Measurements from ENCODE around the gene XKR7.

The XKR7 gene

DNA sequence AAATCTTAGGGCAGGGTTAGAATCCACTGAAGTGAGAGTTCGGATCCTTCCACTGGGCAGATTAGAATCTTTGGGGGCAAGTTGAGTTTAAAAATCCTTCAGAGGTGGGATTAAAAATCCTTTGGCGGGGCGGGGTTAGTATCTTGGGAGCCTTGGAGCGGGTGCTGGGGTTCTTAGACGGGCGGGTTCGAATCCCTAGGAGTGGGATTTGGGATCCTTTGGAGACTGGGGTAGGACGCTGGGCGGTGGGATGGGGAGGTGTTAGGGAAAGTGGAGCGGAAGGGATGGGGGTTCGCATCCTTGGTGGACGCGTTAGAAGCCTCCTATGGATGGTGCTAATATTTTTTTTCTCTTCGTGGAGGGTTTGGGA is 83.8 kb downstream of the XKR7 start:
- DNase-seq: no peak

DNA sequence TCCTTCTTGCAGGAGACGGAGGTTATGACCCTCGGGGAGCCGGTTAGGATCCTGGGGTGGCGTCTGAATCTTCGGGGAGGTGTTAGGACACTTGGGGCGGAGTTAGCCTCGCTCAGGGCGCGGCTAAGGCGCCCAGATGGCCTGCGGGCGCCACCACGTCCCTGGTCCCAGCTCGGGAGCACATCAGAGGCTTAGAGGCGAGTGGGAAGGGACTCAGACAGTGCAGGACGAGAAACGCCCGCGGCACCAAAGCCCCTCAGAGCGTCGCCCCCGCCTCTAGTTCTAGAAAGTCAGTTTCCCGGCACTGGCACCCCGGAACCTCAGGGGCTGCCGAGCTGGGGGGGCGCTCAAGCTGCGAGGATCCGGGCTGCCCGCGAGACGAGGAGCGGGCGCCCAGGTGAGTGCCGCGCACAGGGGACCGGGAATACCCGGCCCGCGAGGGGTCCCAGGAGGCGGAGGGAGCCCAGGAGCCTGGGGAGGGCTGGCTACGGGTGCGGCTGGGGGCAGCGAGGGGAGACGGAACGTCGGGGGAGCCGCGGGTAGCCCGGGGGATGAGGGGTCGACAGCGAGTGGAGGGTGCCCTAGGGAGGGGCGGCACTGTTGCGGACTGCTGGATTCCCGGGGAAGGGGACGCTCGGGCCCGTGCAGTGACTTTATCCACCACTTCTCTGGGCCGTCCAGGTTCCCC is 84.3 kb downstream of the XKR7 start, which contains the start of gene HCK:
TSS of gene HCK (plus strand) at position 153 of the 688 bp plus-strand sequence.
- DNase-seq: no peak

DNA sequence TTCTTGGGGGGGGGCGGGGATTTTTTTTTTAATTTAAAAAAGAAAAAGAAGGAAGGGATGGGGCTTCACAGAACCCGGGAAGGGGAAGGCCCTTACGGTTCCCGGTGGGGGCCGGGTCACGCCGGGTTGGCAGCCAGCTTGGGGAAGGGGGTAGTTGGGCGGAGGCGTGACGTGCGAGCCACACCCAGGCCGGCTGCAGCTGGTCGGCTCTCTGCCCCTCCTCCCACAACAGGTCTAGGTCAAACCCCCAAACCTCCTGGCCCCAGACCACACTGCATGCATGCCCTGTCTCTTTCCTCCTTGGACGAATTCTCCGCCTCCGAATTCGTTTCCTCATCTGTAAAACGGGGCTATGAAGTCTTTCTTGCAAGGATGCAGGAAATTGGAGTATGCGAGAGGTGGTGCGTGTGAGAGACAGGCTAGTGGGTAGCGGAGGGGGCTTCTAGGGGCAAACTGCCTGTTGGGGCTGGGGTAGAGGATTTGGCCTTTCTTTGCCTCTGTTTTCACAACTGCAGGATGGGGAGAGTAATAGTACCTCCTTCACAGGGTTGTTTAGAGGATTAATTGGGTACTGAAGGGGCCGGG is 84.9 kb downstream of the XKR7 start:
- no peak for DNase-seq

Data from KG1 (cell line).